ENCODE results near the gene PHLDB3. TPM values are rescaled to one million over a fixed set of nuclear protein-coding genes. Genes with fewer than 3 reads are reported as not detected.

The PHLDB3 gene
- total RNA-seq, 1 experiment from 2014 or later = 33.1 TPM

GRCh38 chr19:43486412-43486811 lies 18.1 kb downstream of the PHLDB3 start:
- no peaks in the 10 kb centered on the region for H3K4me1 ChIP-seq
- DNase-seq = no peak
- Mint-ChIP-seq H3K27me3 (ENCODE audit: insufficient read depth, unreplicated experiment) (no peaks in the 10 kb centered on the region), H3K9me3 (ENCODE audit: unreplicated experiment) (no peaks in the 10 kb centered on the region), H3K27ac (ENCODE audit: unreplicated experiment) (no peak overlapping the region), H3K4me3 (ENCODE audit: unreplicated experiment) (no peak overlapping the region), H3K36me3 (ENCODE audit: insufficient read depth, unreplicated experiment) (peaks cover 12% of the 10 kb centered on the region), H3K4me1 (ENCODE audit: low read depth, unreplicated experiment) (no peaks in the 10 kb centered on the region)
- peaks cover 4% of the 10 kb centered on the region for H3K36me3 ChIP-seq (ENCODE audit: control insufficient read depth, insufficient read depth, low read length)
- POLR2A ChIA-PET = no interaction called here
- no peak overlapping the region for H3K4me3 ChIP-seq (ENCODE audit: low read depth, low read length)
- BruUV-seq (replicated peaks) = no TSS peak
- CTCF ChIA-PET = interaction anchor here (0.6 kb wide), 1 partner anchor 69 kb away, joined by 3 read pairs; no protein-coding TSS in a partner anchor
- intact Hi-C loops (cut with micrococcal nuclease; ENCODE audit: unreplicated experiment) = no loop called here
- TF ChIP-seq, protein P1, sequence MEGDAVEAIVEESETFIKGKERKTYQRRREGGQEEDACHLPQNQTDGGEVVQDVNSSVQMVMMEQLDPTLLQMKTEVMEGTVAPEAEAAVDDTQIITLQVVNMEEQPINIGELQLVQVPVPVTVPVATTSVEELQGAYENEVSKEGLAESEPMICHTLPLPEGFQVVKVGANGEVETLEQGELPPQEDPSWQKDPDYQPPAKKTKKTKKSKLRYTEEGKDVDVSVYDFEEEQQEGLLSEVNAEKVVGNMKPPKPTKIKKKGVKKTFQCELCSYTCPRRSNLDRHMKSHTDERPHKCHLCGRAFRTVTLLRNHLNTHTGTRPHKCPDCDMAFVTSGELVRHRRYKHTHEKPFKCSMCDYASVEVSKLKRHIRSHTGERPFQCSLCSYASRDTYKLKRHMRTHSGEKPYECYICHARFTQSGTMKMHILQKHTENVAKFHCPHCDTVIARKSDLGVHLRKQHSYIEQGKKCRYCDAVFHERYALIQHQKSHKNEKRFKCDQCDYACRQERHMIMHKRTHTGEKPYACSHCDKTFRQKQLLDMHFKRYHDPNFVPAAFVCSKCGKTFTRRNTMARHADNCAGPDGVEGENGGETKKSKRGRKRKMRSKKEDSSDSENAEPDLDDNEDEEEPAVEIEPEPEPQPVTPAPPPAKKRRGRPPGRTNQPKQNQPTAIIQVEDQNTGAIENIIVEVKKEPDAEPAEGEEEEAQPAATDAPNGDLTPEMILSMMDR (IDR thresholded peaks at IDR 0.05; ENCODE audit: insufficient read depth in 1 of 2, low read depth in 1 of 2, low read length in 1 of 2, severe bottlenecking in 1 of 2, unreplicated experiment in 1 of 2) = no peak
- H3K27me3 ChIP-seq (replicated peaks; ENCODE audit: control insufficient read depth, insufficient read depth, low read length) = no peaks in the 10 kb centered on the region
- no peaks in the 10 kb centered on the region for H3K9me3 ChIP-seq

GRCh38 chr19:43485951-43486350 lies 18.6 kb downstream of the PHLDB3 start:
- Histone ChIP-seq H3K9me3 (no peaks in the 10 kb centered on the region), H3K4me3 (ENCODE audit: low read depth, low read length) (no peak overlapping the region), H3K36me3 (ENCODE audit: control insufficient read depth, insufficient read depth, low read length) (peaks cover 4% of the 10 kb centered on the region), H3K4me1 (no peaks in the 10 kb centered on the region), H3K27me3 (replicated peaks; ENCODE audit: control insufficient read depth, insufficient read depth, low read length) (no peaks in the 10 kb centered on the region)
- Mint-ChIP-seq H3K9me3 (ENCODE audit: unreplicated experiment) (no peaks in the 10 kb centered on the region), H3K27me3 (ENCODE audit: insufficient read depth, unreplicated experiment) (no peaks in the 10 kb centered on the region), H3K4me3 (ENCODE audit: unreplicated experiment) (no peak overlapping the region), H3K4me1 (ENCODE audit: low read depth, unreplicated experiment) (no peaks in the 10 kb centered on the region), H3K36me3 (ENCODE audit: insufficient read depth, unreplicated experiment) (peaks cover 13% of the 10 kb centered on the region), H3K27ac (ENCODE audit: unreplicated experiment) (no peak overlapping the region)
- BruUV-seq (replicated peaks) = no TSS peak
- ChIA-PET POLR2A (no interaction called here), CTCF (interaction anchor here (0.6 kb wide), 1 partner anchor 69 kb away, joined by 3 read pairs; no protein-coding TSS in a partner anchor)
- intact Hi-C loops (cut with micrococcal nuclease; ENCODE audit: unreplicated experiment) = no loop called here
- TF ChIP-seq, protein P1 (IDR thresholded peaks at IDR 0.05; ENCODE audit: insufficient read depth in 1 of 2, low read depth in 1 of 2, low read length in 1 of 2, severe bottlenecking in 1 of 2, unreplicated experiment in 1 of 2) = no peak
- no peak for DNase-seq

- POLR2A ChIA-PET = no interaction called here
- Histone ChIP-seq H3K4me3 (ENCODE audit: low read depth, low read length) (no peak overlapping the region), H3K36me3 (ENCODE audit: control insufficient read depth, insufficient read depth, low read length) (no peaks in the 10 kb centered on the region), H3K9me3 (no peaks in the 10 kb centered on the region), H3K4me1 (no peaks in the 10 kb centered on the region), H3K27me3 (replicated peaks; ENCODE audit: control insufficient read depth, insufficient read depth, low read length) (no peaks in the 10 kb centered on the region)
- Mint-ChIP-seq H3K4me3 (ENCODE audit: unreplicated experiment) (no peak overlapping the region), H3K27me3 (ENCODE audit: insufficient read depth, unreplicated experiment) (no peaks in the 10 kb centered on the region), H3K36me3 (ENCODE audit: insufficient read depth, unreplicated experiment) (peaks cover 13% of the 10 kb centered on the region), H3K27ac (ENCODE audit: unreplicated experiment) (no peak overlapping the region), H3K9me3 (ENCODE audit: unreplicated experiment) (no peaks in the 10 kb centered on the region), H3K4me1 (ENCODE audit: low read depth, unreplicated experiment) (no peaks in the 10 kb centered on the region)
- intact Hi-C loops (cut with micrococcal nuclease; ENCODE audit: unreplicated experiment) = no loop called here
- no TSS peak for BruUV-seq (replicated peaks)
- TF ChIP-seq, protein P1 (IDR thresholded peaks at IDR 0.05; ENCODE audit: insufficient read depth in 1 of 2, low read depth in 1 of 2, low read length in 1 of 2, severe bottlenecking in 1 of 2, unreplicated experiment in 1 of 2) = no peak
- no peak for DNase-seq
- CTCF ChIA-PET = no interaction called here
Measured at GRCh38 chr19:43483281-43483680, 21.3 kb downstream of the PHLDB3 start.

All from Caco-2 (cell line).